HepG2 (cell line): Measurements from ENCODE around the gene WNT7A. TPM values are rescaled to one million over a fixed set of nuclear protein-coding genes. Genes with fewer than 3 reads are reported as not detected.

Experiments
- ATAC-seq: fragments of 200-7000 bp; cut with Tn5 transposase; 3 replicates; pipeline ENCODE4 v1.9.1; 2020; ENCODE audit warnings: mild to moderate bottlenecking, moderate library complexity
- BruUV-seq: library from RNA; stranded (reverse); fragments of 400-500 nt; replicated peaks from 2 replicates; lab custom pipeline; 2021; lab: Mats Ljungman, UMichigan
- CTCF ChIA-PET: fragments of 300-600 bp; formaldehyde crosslinking; extraction: SDS; loops from one replicate; lab custom pipeline; 2021; ENCODE audit warnings: low total read pairs, inconsistent platforms, low intra/inter-chr PET ratio; lab: Yijun Ruan, JAX
- POLR2A ChIA-PET: fragments of 350-600 bp; sonication (Branson Sonifier 250); formaldehyde crosslinking; loops from one replicate; lab custom pipeline; 2020; ENCODE audit warnings: antibody characterized with exemption, inconsistent platforms; lab: Yijun Ruan, JAX
- DNase-seq: peaks from one replicate; pipeline ENCODE4 v3.0.0-alpha.2; 2015; ENCODE audit warnings: low spot score
- FAIRE-seq: peaks from 3 replicates; lab custom pipeline; 2011; peaks lifted over from hg19 to GRCh38; lab: Jason Lieb, UNC
- H2AFZ ChIP-seq: one replicate; pipeline ENCODE4 v1.6.1; 2011; ENCODE audit warnings: low read length, inconsistent platforms
- H3K27ac ChIP-seq: fragments of 300-600 bp; 3 replicates; pipeline ENCODE4 v1.8.0; 2011; ENCODE audit warnings: mixed run types, mild to moderate bottlenecking, mixed read lengths, low read length, inconsistent platforms; ENCODE audit not compliant: insufficient read depth; ENCODE audit errors: extremely low read length
- H3K27me3 ChIP-seq, 2 experiments: fragments of 200-600 bp in 1 of 2; 2 replicates in 1 of 2; 3 replicates in 1 of 2; pipeline versions ENCODE4 v1.6.0 to v1.8.0; 2011; ENCODE audit warnings: low read length in 2 of 2, mild to moderate bottlenecking in 2 of 2, moderate library complexity in 2 of 2, inconsistent platforms in 1 of 2; ENCODE audit not compliant: insufficient read depth in 2 of 2, control insufficient read depth in 1 of 2
- H3K36me3 ChIP-seq, 2 experiments: fragments of 200-600 bp in 1 of 2; replicated peaks in 1 of 2; 2 replicates in 1 of 2; 3 replicates in 1 of 2; pipeline versions ENCODE4 v1.5.1 to v1.8.0; 2011; ENCODE audit warnings: low read length in 2 of 2, inconsistent platforms in 1 of 2; ENCODE audit not compliant: insufficient read depth in 2 of 2, control insufficient read depth in 1 of 2
- H3K4me1 ChIP-seq: 2 replicates; pipeline ENCODE4 v1.5.1; 2012; ENCODE audit warnings: low read length, inconsistent platforms; ENCODE audit not compliant: insufficient read depth
- H3K4me2 ChIP-seq: 2 replicates; pipeline ENCODE4 v1.6.0; 2011; ENCODE audit warnings: low read depth, low read length, inconsistent platforms
- H3K4me3 ChIP-seq, 3 experiments: fragments of 200-600 bp in 1 of 3; sonication (generic), shearing (Covaris generic) in 1 of 3; replicated peaks in 1 of 3; 2 replicates each; pipeline ENCODE4 v1.5.1; 2011 to 2016; ENCODE audit warnings: low read length in 3 of 3, inconsistent platforms in 2 of 3, low read depth in 2 of 3, mild to moderate bottlenecking in 2 of 3, control low read depth in 1 of 3, mixed read lengths in 1 of 3; ENCODE audit not compliant: insufficient read depth in 1 of 3
- H3K79me2 ChIP-seq: one replicate; pipeline ENCODE4 v1.6.1; 2011; ENCODE audit warnings: low read length, inconsistent platforms; ENCODE audit not compliant: insufficient read depth
- H3K9ac ChIP-seq: 2 replicates; pipeline ENCODE4 v1.6.0; 2011; ENCODE audit warnings: mild to moderate bottlenecking, low read depth, low read length, inconsistent platforms; ENCODE audit not compliant: insufficient read depth
- H3K9me3 ChIP-seq: 2 replicates; pipeline ENCODE4 v1.5.1; 2012; ENCODE audit warnings: mild to moderate bottlenecking, low read length
- H4K20me1 ChIP-seq: 2 replicates; pipeline ENCODE4 v1.6.0; 2011; ENCODE audit warnings: inconsistent platforms, mild to moderate bottlenecking, low read length, moderate library complexity; ENCODE audit not compliant: insufficient read depth
- AKAP8 ChIP-seq: sonication (generic); formaldehyde crosslinking; IDR thresholded peaks from 2 replicates; pipeline ENCODE4 v1.5.1; 2020; ENCODE audit warnings: mild to moderate bottlenecking, missing genetic modification reagents
- DZIP1 ChIP-seq: sonication (generic); formaldehyde crosslinking; IDR thresholded peaks from 2 replicates; pipeline ENCODE4 v1.5.0; 2020; ENCODE audit warnings: mild to moderate bottlenecking, missing genetic modification reagents
- FOSL1 ChIP-seq: sonication (generic); formaldehyde crosslinking; IDR thresholded peaks from 2 replicates; pipeline ENCODE4 v1.9.0; 2021; ENCODE audit warnings: missing genetic modification reagents, borderline replicate concordance
- MAX ChIP-seq: IDR thresholded peaks from 2 replicates; pipeline ENCODE4 v1.6.1; 2012; ENCODE audit warnings: inconsistent platforms
- NBN ChIP-seq: fragments of 450-650 bp; conservative IDR thresholded peaks from 2 replicates; pipeline ENCODE4 v1.6.1; 2017
- NCOA5 ChIP-seq: sonication (generic); formaldehyde crosslinking; IDR thresholded peaks from 2 replicates; pipeline ENCODE4 v1.4.0; 2020; ENCODE audit warnings: missing genetic modification reagents
- NFKBIZ ChIP-seq: IDR thresholded peaks from 2 replicates; pipeline ENCODE4 v1.6.1; 2018; ENCODE audit warnings: missing genetic modification reagents, missing compliant biosample characterization
- RFXANK ChIP-seq: IDR thresholded peaks from 2 replicates; pipeline ENCODE4 v1.6.1; 2016
- ZBTB39 ChIP-seq: sonication (generic); formaldehyde crosslinking; IDR thresholded peaks from 2 replicates; pipeline ENCODE4 v1.5.0; 2020; ENCODE audit warnings: missing genetic modification reagents
- ZNF12 ChIP-seq: sonication (generic); formaldehyde crosslinking; IDR thresholded peaks from 2 replicates; pipeline ENCODE4 v1.5.0; 2020; ENCODE audit warnings: missing genetic modification reagents
- ZNF75D ChIP-seq: sonication (generic); formaldehyde crosslinking; IDR thresholded peaks from 2 replicates; pipeline ENCODE4 v1.8.1; 2023; ENCODE audit warnings: missing genetic modification reagents, mild to moderate bottlenecking, borderline replicate concordance
- ZNF775 ChIP-seq: sonication (generic); formaldehyde crosslinking; IDR thresholded peaks from 2 replicates; pipeline ENCODE4 v1.4.0; 2020; ENCODE audit warnings: missing genetic modification reagents, mild to moderate bottlenecking, moderate library complexity, borderline replicate concordance
- ZNF83 ChIP-seq: sonication (generic); formaldehyde crosslinking; IDR thresholded peaks from 2 replicates; pipeline ENCODE4 v1.4.0; 2020; ENCODE audit warnings: missing genetic modification reagents, mild to moderate bottlenecking, borderline replicate concordance
- WGBS: methylation state at CpG from one replicate; pipeline ENCODE4 v1.1.6; 2017; ENCODE audit warnings: low lambda C conversion rate; 5-methylcytosine and 5-hydroxymethylcytosine counted together
- in situ Hi-C: cut with HindIII; loops from 2 replicates; pipeline ENCODE4 v1.10.0; 2017; ENCODE audit warnings: low pct_unique_long_range_greater_than_20kb; ENCODE audit not compliant: extremely low pct_ligation_motif_present
- intact Hi-C: fragments of 100-400 bp; cut with micrococcal nuclease; formaldehyde crosslinking; loops from one replicate; pipeline ENCODE4 v1.10.0; 2022; ENCODE audit not compliant: unreplicated experiment
- polyA plus RNA-seq, 8 experiments: library from polyadenylated mRNA; depleted of rRNA in 3 of 8; stranded (reverse) in 7 of 8; unstranded in 1 of 8; fragments of >200 nt; fragmentation: Illumina TruSeq in 4 of 8; extraction: Trizol in 4 of 8; gene quantifications; 2 replicates each; pipeline versions ENCODE4 v1.2.1 to v1.2.3, GENCODE V29; 2011 to 2016; ENCODE audit warnings: low read depth in 4 of 8, missing spikeins in 1 of 8, mixed read lengths in 1 of 8; ENCODE audit not compliant: insufficient read depth in 1 of 8
- total RNA-seq, 5 experiments: library from RNA; depleted of rRNA; stranded (reverse); fragments of >200 nt; fragmentation: Illumina TruSeq; extraction: Trizol; gene quantifications; 2 replicates each; pipeline ENCODE4 v1.2.3, GENCODE V29; 2016; ENCODE audit warnings: low read depth in 1 of 5

The WNT7A gene
- total and polyA plus RNA-seq, 2 of the 13 experiments (the other 11 are each of a cell fraction or from before 2014, with no cell fraction given), result not detected

- no peak overlapping the region for H2AFZ ChIP-seq
- H3K4me2 ChIP-seq, result no peak overlapping the region
- ChIA-PET POLR2A (no interaction called here), CTCF (no interaction called here)
- ATAC-seq (no peak), FAIRE-seq (no peak), DNase-seq (no peak)
- no peaks in the 10 kb centered on the region for H4K20me1 ChIP-seq
- H3K9me3 ChIP-seq, result no peaks in the 10 kb centered on the region
- WGBS, result 11% methylated on average over 5 of the region's 15 CpGs
- TF ChIP-seq NBN (no peak), ZNF12 (CRISPR knock-in tag) (peak; percentile 85)
- H3K9ac ChIP-seq, result no peak overlapping the region
- no peaks in the 10 kb centered on the region for H3K4me1 ChIP-seq
- intact Hi-C loops (no loop called here), in situ Hi-C loops (no loop called here)
- no peaks in the 10 kb centered on the region for H3K36me3 ChIP-seq
- no peak overlapping the region for H3K27ac ChIP-seq
- H3K27me3 ChIP-seq, result peaks cover 0 to 56% of the 10 kb centered on the region in 2 experiments; a peak in 4 of 5 replicates
- no TSS peak for BruUV-seq
- no peaks in the 10 kb centered on the region for H3K79me2 ChIP-seq
- no peak overlapping the region for H3K4me3 ChIP-seq
These were observed 78.3 kb downstream of the WNT7A start for GRCh38 chr3:13801361-13802204.

- CTCF ChIA-PET, result no interaction called here
- no peak overlapping the region for H3K27ac ChIP-seq
- TF ChIP-seq NCOA5 (CRISPR knock-in tag) (no peak), ZBTB39 (no peak), ZNF83 (CRISPR knock-in tag) (no peak), NFKBIZ (no peak), AKAP8 (CRISPR knock-in tag) (no peak), ZNF75D (no peak), RFXANK (CRISPR knock-in tag) (no peak), DZIP1 (CRISPR knock-in tag) (no peak), FOSL1 (CRISPR knock-in tag) (no peak), MAX (no peak), ZNF775 (CRISPR knock-in tag) (no peak)
- no TSS peak for BruUV-seq
- in situ Hi-C loops, result no loop called here
- H2AFZ ChIP-seq, result no peak overlapping the region
- H3K4me2 ChIP-seq, result no peak overlapping the region
- no peak for ATAC-seq
- H3K9me3 ChIP-seq, result no peaks in the 10 kb centered on the region
- DNase-seq, result no peak
- no peaks in the 10 kb centered on the region for H3K36me3 ChIP-seq
- 3% methylated on average over 3 of the region's 6 CpGs for WGBS
- H3K27me3 ChIP-seq, result peaks cover 0 to 67% of the 10 kb centered on the region in 2 experiments; a peak in 3 of 5 replicates
- no peaks in the 10 kb centered on the region for H3K79me2 ChIP-seq
- FAIRE-seq, result no peak
- H3K9ac ChIP-seq, result no peak overlapping the region
- no peak overlapping the region for H3K4me3 ChIP-seq
- POLR2A ChIA-PET, result no interaction called here
- intact Hi-C loops, result no loop called here
- no peaks in the 10 kb centered on the region for H4K20me1 ChIP-seq
- H3K4me1 ChIP-seq, result no peaks in the 10 kb centered on the region
These were observed 79.8 kb downstream of the WNT7A start for GRCh38 chr3:13800064-13800463.
